Measurements from ENCODE around the gene KLKB1.

KLKB1 gene

GRCh38 chr4:186216465-186217024 lies 10.8 kb upstream of the KLKB1 start:
- ChIA-PET POLR2A (no interaction called here), CTCF (interaction anchor here (0.6 kb wide), 1 partner anchor 1212 kb away, joined by 3 read pairs; no protein-coding TSS in a partner anchor)
- Histone ChIP-seq H3K4me1 (ENCODE audit: control insufficient read depth, insufficient read depth, low read length) (peaks cover 10% of the 10 kb centered on the region), H3K9me3 (ENCODE audit: control insufficient read depth, insufficient read depth, low read depth, low read length) (no peaks in the 10 kb centered on the region), H3K4me3 (ENCODE audit: low read depth, low read length) (no peak overlapping the region), H3K36me3 (ENCODE audit: control insufficient read depth in 2 of 2, insufficient read depth in 1 of 2, low read length in 2 of 2) (peaks cover 0 to 2% of the 10 kb centered on the region in 2 experiments; a peak in 1 of 3 replicates), H3K27ac (ENCODE audit: extremely low read depth, low read depth, low read length) (no peak overlapping the region)
- TF ChIP-seq ZNF155 (tag by site-specific recombination; IDR thresholded peaks at IDR 0.05): no peak
- no peak for TF ChIP-seq GLI4 (tag by site-specific recombination; IDR thresholded peaks at IDR 0.05)
- TF ChIP-seq, protein P1, sequence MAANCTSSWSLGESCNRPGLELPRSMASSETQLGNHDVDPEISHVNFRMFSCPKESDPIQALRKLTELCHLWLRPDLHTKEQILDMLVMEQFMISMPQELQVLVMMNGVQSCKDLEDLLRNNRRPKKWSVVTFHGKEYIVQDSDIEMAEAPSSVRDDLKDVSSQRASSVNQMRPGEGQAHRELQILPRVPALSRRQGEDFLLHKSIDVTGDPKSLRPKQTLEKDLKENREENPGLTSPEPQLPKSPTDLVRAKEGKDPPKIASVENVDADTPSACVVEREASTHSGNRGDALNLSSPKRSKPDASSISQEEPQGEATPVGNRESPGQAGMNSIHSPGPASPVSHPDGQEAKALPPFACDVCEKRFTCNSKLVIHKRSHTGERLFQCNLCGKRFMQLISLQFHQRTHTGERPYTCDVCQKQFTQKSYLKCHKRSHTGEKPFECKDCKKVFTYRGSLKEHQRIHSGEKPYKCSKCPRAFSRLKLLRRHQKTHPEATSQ (tag by site-specific recombination; IDR thresholded peaks at IDR 0.05): no peak
- TF ChIP-seq ZNF529 (tag by site-specific recombination; IDR thresholded peaks at IDR 0.05; ENCODE audit: insufficient replicate concordance): peak; percentile 47
- no peak for TF ChIP-seq ZNF48 (tag by site-specific recombination; IDR thresholded peaks at IDR 0.05)
- no peak for TF ChIP-seq KLF16 (tag by site-specific recombination; IDR thresholded peaks at IDR 0.05)
- TF ChIP-seq ZNF324 (tag by site-specific recombination; IDR thresholded peaks at IDR 0.05): peak; percentile 63; the same call in 1 of the 2 replicates
- TF ChIP-seq ZNF341 (tag by site-specific recombination; IDR thresholded peaks at IDR 0.05; ENCODE audit: low read depth): peak; percentile 14; the same call in 1 of the 2 replicates
- TF ChIP-seq ZNF354C (tag by site-specific recombination; IDR thresholded peaks at IDR 0.05; ENCODE audit: borderline replicate concordance, low read depth): no peak
- TF ChIP-seq SALL2 (tag by site-specific recombination; IDR thresholded peaks at IDR 0.05; ENCODE audit: borderline replicate concordance): no peak
- TF ChIP-seq ZNF658 (tag by site-specific recombination; IDR thresholded peaks at IDR 0.05): no peak
- TF ChIP-seq ZNF544 (tag by site-specific recombination; IDR thresholded peaks at IDR 0.05): peak; percentile 83
- peak; percentile 85 for TF ChIP-seq PRDM6 (tag by site-specific recombination; IDR thresholded peaks at IDR 0.05)
- TF ChIP-seq ZNF747 (tag by site-specific recombination; IDR thresholded peaks at IDR 0.05): no peak
- no peak for TF ChIP-seq HOXC10 (CRISPR knock-in tag; IDR thresholded peaks at IDR 0.05)
- no peak for TF ChIP-seq ZNF548 (tag by site-specific recombination; IDR thresholded peaks at IDR 0.05)
- no peak for TF ChIP-seq HOXA7 (CRISPR knock-in tag; IDR thresholded peaks at IDR 0.05; ENCODE audit: borderline replicate concordance)
- no peak for TF ChIP-seq REPIN1 (tag by site-specific recombination; IDR thresholded peaks at IDR 0.05; ENCODE audit: low read depth)
- no peak for TF ChIP-seq ZNF571 (tag by site-specific recombination; IDR thresholded peaks at IDR 0.05)
- 0 out of 2 replicates have a peak, but pooled peaks have one; percentile 28 for TF ChIP-seq KLF8 (tag by site-specific recombination; IDR thresholded peaks at IDR 0.05)
- no peak for TF ChIP-seq SCRT2 (tag by site-specific recombination; IDR thresholded peaks at IDR 0.05)
- TF ChIP-seq ZSCAN4 (tag by site-specific recombination; IDR thresholded peaks at IDR 0.05): no peak
- peak; percentile 87 for TF ChIP-seq ZNF561 (tag by site-specific recombination; IDR thresholded peaks at IDR 0.05; ENCODE audit: borderline replicate concordance)
- peak; percentile 70 for TF ChIP-seq ZNF549 (tag by site-specific recombination; IDR thresholded peaks at IDR 0.05)
- no peak for TF ChIP-seq ZFHX2 (tag by site-specific recombination; conservative IDR thresholded peaks at IDR 0.05)
- TF ChIP-seq ZNF645 (tag by site-specific recombination; IDR thresholded peaks at IDR 0.05): no peak
- no peak for TF ChIP-seq ZNF19 (tag by site-specific recombination; IDR thresholded peaks at IDR 0.05; ENCODE audit: low read depth)
- TF ChIP-seq ZNF677 (tag by site-specific recombination; IDR thresholded peaks at IDR 0.05): peak; percentile 40; the same call in 1 of the 2 replicates
- TF ChIP-seq, protein P2, sequence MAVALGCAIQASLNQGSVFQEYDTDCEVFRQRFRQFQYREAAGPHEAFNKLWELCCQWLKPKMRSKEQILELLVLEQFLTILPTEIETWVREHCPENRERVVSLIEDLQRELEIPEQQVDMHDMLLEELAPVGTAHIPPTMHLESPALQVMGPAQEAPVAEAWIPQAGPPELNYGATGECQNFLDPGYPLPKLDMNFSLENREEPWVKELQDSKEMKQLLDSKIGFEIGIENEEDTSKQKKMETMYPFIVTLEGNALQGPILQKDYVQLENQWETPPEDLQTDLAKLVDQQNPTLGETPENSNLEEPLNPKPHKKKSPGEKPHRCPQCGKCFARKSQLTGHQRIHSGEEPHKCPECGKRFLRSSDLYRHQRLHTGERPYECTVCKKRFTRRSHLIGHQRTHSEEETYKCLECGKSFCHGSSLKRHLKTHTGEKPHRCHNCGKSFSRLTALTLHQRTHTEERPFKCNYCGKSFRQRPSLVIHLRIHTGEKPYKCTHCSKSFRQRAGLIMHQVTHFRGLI (tag by site-specific recombination; IDR thresholded peaks at IDR 0.05): no peak
- TF ChIP-seq ZNF121 (tag by site-specific recombination; IDR thresholded peaks at IDR 0.05): no peak
- TF ChIP-seq ZNF660 (tag by site-specific recombination; IDR thresholded peaks at IDR 0.05): peak; percentile 98
- TF ChIP-seq ZNF214 (tag by site-specific recombination; IDR thresholded peaks at IDR 0.05; ENCODE audit: borderline replicate concordance): peak; percentile 61; the same call in 1 of the 2 replicates
- TF ChIP-seq OVOL3 (tag by site-specific recombination; IDR thresholded peaks at IDR 0.05): no peak
- TF ChIP-seq EGR2 (tag by site-specific recombination; IDR thresholded peaks at IDR 0.05; ENCODE audit: low read depth): no peak

Measured in HEK293 (cell line).